ENCODE results near the gene POLD3. TPM values are rescaled to one million over a fixed set of nuclear protein-coding genes. Genes with fewer than 3 reads are reported as not detected.

Gene POLD3, protein sequence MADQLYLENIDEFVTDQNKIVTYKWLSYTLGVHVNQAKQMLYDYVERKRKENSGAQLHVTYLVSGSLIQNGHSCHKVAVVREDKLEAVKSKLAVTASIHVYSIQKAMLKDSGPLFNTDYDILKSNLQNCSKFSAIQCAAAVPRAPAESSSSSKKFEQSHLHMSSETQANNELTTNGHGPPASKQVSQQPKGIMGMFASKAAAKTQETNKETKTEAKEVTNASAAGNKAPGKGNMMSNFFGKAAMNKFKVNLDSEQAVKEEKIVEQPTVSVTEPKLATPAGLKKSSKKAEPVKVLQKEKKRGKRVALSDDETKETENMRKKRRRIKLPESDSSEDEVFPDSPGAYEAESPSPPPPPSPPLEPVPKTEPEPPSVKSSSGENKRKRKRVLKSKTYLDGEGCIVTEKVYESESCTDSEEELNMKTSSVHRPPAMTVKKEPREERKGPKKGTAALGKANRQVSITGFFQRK
- polyA plus RNA-seq: 16.8 and 25.0 TPM in 2 replicates
- 21.9 and 24.4 TPM in 2 replicates for polyA minus RNA-seq

DNA sequence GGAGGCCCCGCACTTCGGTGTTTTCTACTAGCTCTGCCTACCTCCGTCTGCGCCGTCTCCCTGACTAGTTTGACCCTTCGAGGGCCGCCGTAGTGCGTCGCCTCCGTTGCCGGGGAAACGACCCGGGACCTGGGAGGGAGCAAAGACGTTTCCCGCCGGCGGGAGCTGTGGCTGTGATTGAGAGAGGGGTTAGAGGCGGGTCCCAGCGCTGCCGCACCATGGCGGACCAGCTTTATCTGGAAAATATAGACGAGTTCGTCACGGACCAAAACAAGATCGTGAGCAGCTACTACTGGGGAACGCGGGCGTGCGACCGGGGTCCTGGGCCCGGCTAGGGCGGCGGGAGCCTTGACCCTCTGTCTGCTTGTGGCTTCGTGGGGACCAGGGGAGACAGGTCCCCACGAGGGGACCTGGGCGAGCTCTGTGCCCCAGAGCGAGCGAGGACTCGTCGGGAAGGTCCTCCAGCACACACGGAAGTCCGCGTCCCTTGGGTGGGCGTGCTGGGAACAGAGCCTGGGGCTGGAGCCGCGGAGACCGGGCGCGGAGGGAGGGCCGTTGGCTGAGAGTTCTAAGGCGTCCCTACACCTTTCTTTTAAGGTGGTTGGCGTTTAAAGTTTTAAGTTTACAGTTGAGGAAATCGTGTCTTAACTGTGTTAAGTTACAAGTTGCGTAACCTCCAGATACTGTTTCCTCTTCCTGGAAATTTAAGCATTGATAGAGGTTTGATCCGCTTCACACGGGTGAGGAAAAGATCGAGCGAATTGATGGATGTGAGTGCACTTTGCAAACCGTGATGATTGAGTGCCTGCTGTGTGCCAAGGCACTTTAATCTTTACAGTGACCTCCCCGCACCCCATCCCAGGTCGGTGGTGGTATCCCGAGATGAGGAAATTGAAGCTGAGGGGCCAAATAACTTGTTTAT lies at the start of gene POLD3:
TSS of gene POLD3 (plus strand) at position 142 of the 922 bp plus-strand sequence. CDS start at position 219, 77 bp downstream.
- Histone ChIP-seq H3K9me3 (ENCODE audit: low read length) (peaks cover 5% of the 10 kb centered on the region), H4K20me1 (ENCODE audit: insufficient read depth) (no peaks in the 10 kb centered on the region), H3K4me2 (ENCODE audit: low read length) (peak within 1 kb of the TSS; percentile 85), H3K27ac (ENCODE audit: low read length) (peak within 1 kb of the TSS; percentile 70), H3K36me3 (ENCODE audit: insufficient read depth, low read length) (peaks cover 5% of the 10 kb centered on the region), H3K27me3 (ENCODE audit: insufficient read depth, low read depth, low read length) (no peaks in the 10 kb centered on the region), H3K9me2 (ENCODE audit: insufficient read depth, low read length) (no peaks in the 10 kb centered on the region), H3K9ac (ENCODE audit: low read length) (peak within 1 kb of the TSS; percentile 73), H2AFZ (ENCODE audit: low read depth, low read length) (peak within 1 kb of the TSS; percentile 78), H3K4me3 (ENCODE audit: low read length) (peak within 1 kb of the TSS; percentile 90), H3F3A (ENCODE audit: insufficient read depth, low read length, poor library complexity, severe bottlenecking) (no peaks in the 10 kb centered on the region), H3K79me2 (replicated peaks; ENCODE audit: insufficient read depth, low read length) (peaks cover 14% of the 10 kb centered on the region)
- TF ChIP-seq SMC3 (conservative IDR thresholded peaks at IDR 0.05; ENCODE audit: poor library complexity) (peak; percentile 27), EZH2 (IDR thresholded peaks at IDR 0.05; ENCODE audit: borderline replicate concordance, insufficient read depth, low read length, poor library complexity, severe bottlenecking) (no peak), TAF1 (IDR thresholded peaks at IDR 0.05; ENCODE audit: low read depth) (peak; percentile 69), POLR2AphosphoS5 (IDR thresholded peaks at IDR 0.05) (peak; percentile 68), EP300 (conservative IDR thresholded peaks at IDR 0.05; ENCODE audit: poor library complexity, severe bottlenecking) (peak; percentile 54), MXI1 (conservative IDR thresholded peaks at IDR 0.05; ENCODE audit: poor library complexity, severe bottlenecking) (peak; percentile 90), RAD21 (conservative IDR thresholded peaks at IDR 0.05) (peak; percentile 31)
- TF ChIP-seq, protein P1, sequence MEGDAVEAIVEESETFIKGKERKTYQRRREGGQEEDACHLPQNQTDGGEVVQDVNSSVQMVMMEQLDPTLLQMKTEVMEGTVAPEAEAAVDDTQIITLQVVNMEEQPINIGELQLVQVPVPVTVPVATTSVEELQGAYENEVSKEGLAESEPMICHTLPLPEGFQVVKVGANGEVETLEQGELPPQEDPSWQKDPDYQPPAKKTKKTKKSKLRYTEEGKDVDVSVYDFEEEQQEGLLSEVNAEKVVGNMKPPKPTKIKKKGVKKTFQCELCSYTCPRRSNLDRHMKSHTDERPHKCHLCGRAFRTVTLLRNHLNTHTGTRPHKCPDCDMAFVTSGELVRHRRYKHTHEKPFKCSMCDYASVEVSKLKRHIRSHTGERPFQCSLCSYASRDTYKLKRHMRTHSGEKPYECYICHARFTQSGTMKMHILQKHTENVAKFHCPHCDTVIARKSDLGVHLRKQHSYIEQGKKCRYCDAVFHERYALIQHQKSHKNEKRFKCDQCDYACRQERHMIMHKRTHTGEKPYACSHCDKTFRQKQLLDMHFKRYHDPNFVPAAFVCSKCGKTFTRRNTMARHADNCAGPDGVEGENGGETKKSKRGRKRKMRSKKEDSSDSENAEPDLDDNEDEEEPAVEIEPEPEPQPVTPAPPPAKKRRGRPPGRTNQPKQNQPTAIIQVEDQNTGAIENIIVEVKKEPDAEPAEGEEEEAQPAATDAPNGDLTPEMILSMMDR (IDR thresholded peaks at IDR 0.05; ENCODE audit: poor library complexity, severe bottlenecking): peak; percentile 17
- TF ChIP-seq, protein P2, sequence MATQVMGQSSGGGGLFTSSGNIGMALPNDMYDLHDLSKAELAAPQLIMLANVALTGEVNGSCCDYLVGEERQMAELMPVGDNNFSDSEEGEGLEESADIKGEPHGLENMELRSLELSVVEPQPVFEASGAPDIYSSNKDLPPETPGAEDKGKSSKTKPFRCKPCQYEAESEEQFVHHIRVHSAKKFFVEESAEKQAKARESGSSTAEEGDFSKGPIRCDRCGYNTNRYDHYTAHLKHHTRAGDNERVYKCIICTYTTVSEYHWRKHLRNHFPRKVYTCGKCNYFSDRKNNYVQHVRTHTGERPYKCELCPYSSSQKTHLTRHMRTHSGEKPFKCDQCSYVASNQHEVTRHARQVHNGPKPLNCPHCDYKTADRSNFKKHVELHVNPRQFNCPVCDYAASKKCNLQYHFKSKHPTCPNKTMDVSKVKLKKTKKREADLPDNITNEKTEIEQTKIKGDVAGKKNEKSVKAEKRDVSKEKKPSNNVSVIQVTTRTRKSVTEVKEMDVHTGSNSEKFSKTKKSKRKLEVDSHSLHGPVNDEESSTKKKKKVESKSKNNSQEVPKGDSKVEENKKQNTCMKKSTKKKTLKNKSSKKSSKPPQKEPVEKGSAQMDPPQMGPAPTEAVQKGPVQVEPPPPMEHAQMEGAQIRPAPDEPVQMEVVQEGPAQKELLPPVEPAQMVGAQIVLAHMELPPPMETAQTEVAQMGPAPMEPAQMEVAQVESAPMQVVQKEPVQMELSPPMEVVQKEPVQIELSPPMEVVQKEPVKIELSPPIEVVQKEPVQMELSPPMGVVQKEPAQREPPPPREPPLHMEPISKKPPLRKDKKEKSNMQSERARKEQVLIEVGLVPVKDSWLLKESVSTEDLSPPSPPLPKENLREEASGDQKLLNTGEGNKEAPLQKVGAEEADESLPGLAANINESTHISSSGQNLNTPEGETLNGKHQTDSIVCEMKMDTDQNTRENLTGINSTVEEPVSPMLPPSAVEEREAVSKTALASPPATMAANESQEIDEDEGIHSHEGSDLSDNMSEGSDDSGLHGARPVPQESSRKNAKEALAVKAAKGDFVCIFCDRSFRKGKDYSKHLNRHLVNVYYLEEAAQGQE (IDR thresholded peaks at IDR 0.05; ENCODE audit: borderline replicate concordance): peak; percentile 68

DNA sequence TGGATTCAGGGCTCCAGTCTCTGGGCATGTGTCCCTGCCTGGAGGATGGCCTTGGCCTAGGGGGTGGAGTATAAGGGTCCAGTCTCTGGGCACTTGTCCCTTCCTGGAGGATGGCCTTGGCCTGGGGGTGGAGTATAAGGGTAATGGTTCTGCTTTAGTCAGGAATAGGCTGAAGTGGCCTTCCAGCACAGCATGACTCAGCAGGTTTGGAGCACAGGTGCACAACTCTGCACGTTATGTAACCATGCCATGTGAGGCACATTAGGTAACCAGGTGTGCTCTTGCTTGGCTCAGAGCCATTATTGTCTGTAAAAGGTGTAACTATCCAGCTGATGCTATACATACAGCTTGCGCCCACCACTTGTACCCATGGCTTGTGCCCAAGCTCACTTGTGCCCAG lies 48.4 kb upstream of the POLD3 start:
- no peak for TF ChIP-seq EP300 (conservative IDR thresholded peaks at IDR 0.05; ENCODE audit: poor library complexity, severe bottlenecking)
- no peak for TF ChIP-seq POLR2AphosphoS5 (IDR thresholded peaks at IDR 0.05)
- no peak for TF ChIP-seq TAF1 (IDR thresholded peaks at IDR 0.05; ENCODE audit: low read depth)
- no peak for TF ChIP-seq MXI1 (conservative IDR thresholded peaks at IDR 0.05; ENCODE audit: poor library complexity, severe bottlenecking)

More for the DNA sequence above, 48.4 kb upstream of the POLD3 start:
- no peaks in the 10 kb centered on the region for H3F3A ChIP-seq (ENCODE audit: insufficient read depth, low read length, poor library complexity, severe bottlenecking)
- H4K20me1 ChIP-seq (ENCODE audit: insufficient read depth): no peaks in the 10 kb centered on the region
- H3K9me3 ChIP-seq (ENCODE audit: low read length): peaks cover 3% of the 10 kb centered on the region
- no peaks in the 10 kb centered on the region for H3K36me3 ChIP-seq (ENCODE audit: insufficient read depth, low read length)
- no peaks in the 10 kb centered on the region for H3K79me2 ChIP-seq (replicated peaks; ENCODE audit: insufficient read depth, low read length)
- H3K4me2 ChIP-seq (ENCODE audit: low read length): no peak overlapping the region
- no peak overlapping the region for H3K4me3 ChIP-seq (ENCODE audit: low read length)
- no peaks in the 10 kb centered on the region for H3K9me2 ChIP-seq (ENCODE audit: insufficient read depth, low read length)
- no peaks in the 10 kb centered on the region for H3K27me3 ChIP-seq (ENCODE audit: insufficient read depth, low read depth, low read length)
- H3K27ac ChIP-seq (ENCODE audit: low read length): no peak overlapping the region
- H2AFZ ChIP-seq (ENCODE audit: low read depth, low read length): no peak overlapping the region
- no peak overlapping the region for H3K9ac ChIP-seq (ENCODE audit: low read length)
